ENCODE data around the gene CD2.

GRCh38 chr1:116794804-116795481 is 40.7 kb downstream of the CD2 start:
- TF ChIP-seq, protein P1, sequence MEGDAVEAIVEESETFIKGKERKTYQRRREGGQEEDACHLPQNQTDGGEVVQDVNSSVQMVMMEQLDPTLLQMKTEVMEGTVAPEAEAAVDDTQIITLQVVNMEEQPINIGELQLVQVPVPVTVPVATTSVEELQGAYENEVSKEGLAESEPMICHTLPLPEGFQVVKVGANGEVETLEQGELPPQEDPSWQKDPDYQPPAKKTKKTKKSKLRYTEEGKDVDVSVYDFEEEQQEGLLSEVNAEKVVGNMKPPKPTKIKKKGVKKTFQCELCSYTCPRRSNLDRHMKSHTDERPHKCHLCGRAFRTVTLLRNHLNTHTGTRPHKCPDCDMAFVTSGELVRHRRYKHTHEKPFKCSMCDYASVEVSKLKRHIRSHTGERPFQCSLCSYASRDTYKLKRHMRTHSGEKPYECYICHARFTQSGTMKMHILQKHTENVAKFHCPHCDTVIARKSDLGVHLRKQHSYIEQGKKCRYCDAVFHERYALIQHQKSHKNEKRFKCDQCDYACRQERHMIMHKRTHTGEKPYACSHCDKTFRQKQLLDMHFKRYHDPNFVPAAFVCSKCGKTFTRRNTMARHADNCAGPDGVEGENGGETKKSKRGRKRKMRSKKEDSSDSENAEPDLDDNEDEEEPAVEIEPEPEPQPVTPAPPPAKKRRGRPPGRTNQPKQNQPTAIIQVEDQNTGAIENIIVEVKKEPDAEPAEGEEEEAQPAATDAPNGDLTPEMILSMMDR (IDR thresholded peaks at IDR 0.05), result no peak
- TF ChIP-seq POLR2A (IDR thresholded peaks at IDR 0.05), result no peak
